Measurements from ENCODE around the gene SKAP2. TPM values are rescaled to one million over a fixed set of nuclear protein-coding genes. Genes with fewer than 3 reads are reported as not detected.

SKAP2 gene
- total and polyA plus RNA-seq, 8 donors = 2.9 to 16.3 (median 4.6) TPM

DNA sequence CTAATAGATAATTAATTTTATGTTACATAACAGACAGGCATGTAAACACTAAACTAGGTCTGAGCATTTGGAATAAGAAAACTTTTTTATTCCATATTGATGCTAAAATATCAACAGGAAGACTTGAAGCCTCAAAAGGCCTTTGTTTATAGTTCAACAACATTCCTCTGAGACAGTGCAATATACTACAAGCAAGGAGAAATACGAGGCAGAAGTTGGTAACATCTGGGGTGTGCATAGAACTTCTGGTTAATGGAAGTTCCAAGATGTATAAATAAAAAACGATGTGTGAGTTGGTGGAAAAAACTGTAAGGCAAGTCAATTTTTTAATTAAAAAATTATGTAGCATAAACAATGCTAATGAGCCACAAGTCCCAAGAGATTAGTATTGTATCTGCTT lies 139.6 kb downstream of the SKAP2 start:
- DNase-seq (no peak), ATAC-seq (no peak), FAIRE-seq (no peak)
- TF ChIP-seq, protein P1, sequence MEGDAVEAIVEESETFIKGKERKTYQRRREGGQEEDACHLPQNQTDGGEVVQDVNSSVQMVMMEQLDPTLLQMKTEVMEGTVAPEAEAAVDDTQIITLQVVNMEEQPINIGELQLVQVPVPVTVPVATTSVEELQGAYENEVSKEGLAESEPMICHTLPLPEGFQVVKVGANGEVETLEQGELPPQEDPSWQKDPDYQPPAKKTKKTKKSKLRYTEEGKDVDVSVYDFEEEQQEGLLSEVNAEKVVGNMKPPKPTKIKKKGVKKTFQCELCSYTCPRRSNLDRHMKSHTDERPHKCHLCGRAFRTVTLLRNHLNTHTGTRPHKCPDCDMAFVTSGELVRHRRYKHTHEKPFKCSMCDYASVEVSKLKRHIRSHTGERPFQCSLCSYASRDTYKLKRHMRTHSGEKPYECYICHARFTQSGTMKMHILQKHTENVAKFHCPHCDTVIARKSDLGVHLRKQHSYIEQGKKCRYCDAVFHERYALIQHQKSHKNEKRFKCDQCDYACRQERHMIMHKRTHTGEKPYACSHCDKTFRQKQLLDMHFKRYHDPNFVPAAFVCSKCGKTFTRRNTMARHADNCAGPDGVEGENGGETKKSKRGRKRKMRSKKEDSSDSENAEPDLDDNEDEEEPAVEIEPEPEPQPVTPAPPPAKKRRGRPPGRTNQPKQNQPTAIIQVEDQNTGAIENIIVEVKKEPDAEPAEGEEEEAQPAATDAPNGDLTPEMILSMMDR (IDR thresholded peaks at IDR 0.05) = no peak
- Histone ChIP-seq H3K27ac (no peak overlapping the region), H3K4me1 (no peaks in the 10 kb centered on the region), H3K36me3 (no peaks in the 10 kb centered on the region), H3K4me3 (no peak overlapping the region), H3K27me3 (no peaks in the 10 kb centered on the region), H3K9me3 (no peaks in the 10 kb centered on the region)
- intact Hi-C loops (cut with DNase I) = no loop called here
- 41 to 57% methylated on average over 2 of the region's 2 CpGs for WGBS, 2 donors

- DNase-seq = no peak
- Histone ChIP-seq H3K27ac (no peak overlapping the region), H3K4me1 (no peaks in the 10 kb centered on the region), H3K27me3 (no peaks in the 10 kb centered on the region), H3K9me3 (no peaks in the 10 kb centered on the region), H3K4me3 (no peak overlapping the region), H3K36me3 (no peaks in the 10 kb centered on the region)
- WGBS, 2 donors = 66 to 67% methylated on average over 5 of the region's 5 CpGs
- intact Hi-C loops (cut with DNase I) = no loop called here
- no peak for FAIRE-seq
- TF ChIP-seq, protein P1 (IDR thresholded peaks at IDR 0.05) = no peak
- no peak for ATAC-seq
Measured at GRCh38 chr7:26723129-26723528, 141.3 kb downstream of the SKAP2 start.

GRCh38 chr7:26721450-26721849 lies 142.9 kb downstream of the SKAP2 start:
- TF ChIP-seq, protein P1 (IDR thresholded peaks at IDR 0.05) = no peak
- no peak for FAIRE-seq
- no peak overlapping the region for H3K27ac ChIP-seq
- no peak for ATAC-seq
- H3K4me3 ChIP-seq = no peak overlapping the region
- H3K36me3 ChIP-seq = no peaks in the 10 kb centered on the region
- no peaks in the 10 kb centered on the region for H3K27me3 ChIP-seq
- H3K4me1 ChIP-seq = no peaks in the 10 kb centered on the region
- intact Hi-C loops (cut with DNase I) = no loop called here
- H3K9me3 ChIP-seq = no peaks in the 10 kb centered on the region
- no peak for DNase-seq

GRCh38 chr7:26718063-26718462 lies 146.3 kb downstream of the SKAP2 start:
- Histone ChIP-seq H3K27me3 (no peaks in the 10 kb centered on the region), H3K36me3 (no peaks in the 10 kb centered on the region), H3K4me1 (no peaks in the 10 kb centered on the region), H3K27ac (no peak overlapping the region), H3K4me3 (no peak overlapping the region), H3K9me3 (no peaks in the 10 kb centered on the region)
- ATAC-seq (no peak), FAIRE-seq (no peak), DNase-seq (no peak)
- intact Hi-C loops (cut with DNase I) = no loop called here
- TF ChIP-seq, protein P1 (IDR thresholded peaks at IDR 0.05) = no peak
- WGBS, 2 donors = 97 to 98% methylated on average over 1 of the region's 1 CpG

DNA sequence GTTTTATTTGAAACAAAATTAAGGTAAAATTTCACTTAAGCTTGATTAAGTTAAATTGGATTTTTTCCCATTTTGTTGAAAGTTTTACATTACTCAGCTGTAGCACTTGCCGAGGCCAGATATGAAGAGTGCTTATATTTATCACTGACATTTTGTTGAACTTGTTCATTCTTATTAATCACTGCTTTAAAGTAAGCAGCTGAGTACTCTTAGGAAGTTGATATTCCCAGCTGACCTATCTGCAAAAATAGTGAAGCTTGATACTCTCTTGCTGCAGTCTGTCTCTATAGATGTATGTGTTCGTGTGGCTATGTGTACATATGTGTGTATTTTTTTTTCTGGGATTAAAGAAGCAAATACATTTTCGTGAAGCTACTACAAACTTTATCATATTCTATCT lies 150.0 kb downstream of the SKAP2 start:
- H3K36me3 ChIP-seq = no peaks in the 10 kb centered on the region
- no peak for DNase-seq

More for the DNA sequence above, 150.0 kb downstream of the SKAP2 start:
- intact Hi-C loops (cut with DNase I) = no loop called here
- no peaks in the 10 kb centered on the region for H3K27me3 ChIP-seq
- H3K27ac ChIP-seq = no peak overlapping the region
- TF ChIP-seq, protein P1 (IDR thresholded peaks at IDR 0.05) = no peak
- FAIRE-seq (no peak), ATAC-seq (no peak)
- 85 to 91% methylated on average over 3 of the region's 3 CpGs for WGBS, 2 donors
- no peak overlapping the region for H3K4me3 ChIP-seq
- H3K4me1 ChIP-seq = no peaks in the 10 kb centered on the region
- H3K9me3 ChIP-seq = no peaks in the 10 kb centered on the region

Data from pancreas (tissue), 10 donors.